ENCODE measurements around the gene CHCHD1. TPM values are rescaled to one million over a fixed set of nuclear protein-coding genes. Genes with fewer than 3 reads are reported as not detected.
"Not testable (repeated sequence)": the region's sequence is repeated elsewhere in the genome, so short reads cannot be mapped to it uniquely, and the experiment has no call there.

The CHCHD1 gene
- total RNA-seq, 1 donor from 2014 or later = 19.4 TPM

DNA sequence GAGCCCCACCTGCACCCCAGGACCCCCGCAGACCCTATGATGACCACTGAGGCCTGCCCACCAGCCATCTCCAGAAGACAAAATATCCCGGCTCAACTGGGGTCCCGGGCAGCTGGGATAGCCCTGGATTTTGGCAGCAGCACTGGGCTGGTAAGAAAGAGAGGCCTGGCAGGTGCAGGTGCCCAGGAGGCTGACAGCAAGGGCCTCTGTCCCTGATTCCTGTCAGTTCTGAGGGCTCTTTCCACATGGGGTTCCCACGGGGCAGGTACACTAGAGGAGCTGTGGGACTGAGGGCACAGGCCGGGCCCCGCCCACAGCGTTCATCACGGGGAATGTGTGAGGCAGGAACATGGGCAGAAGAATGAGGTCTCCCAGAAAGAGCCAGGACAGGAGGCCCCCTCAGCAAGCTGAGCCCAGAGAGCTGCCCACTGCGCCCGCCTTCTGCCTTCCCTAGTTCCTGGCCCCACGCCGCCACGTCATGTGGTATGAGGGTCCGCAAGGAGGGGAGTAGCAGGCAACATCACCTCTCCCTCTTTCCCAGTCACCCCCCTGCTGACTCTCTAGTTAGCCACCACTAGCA is 42.4 kb downstream of the CHCHD1 start:
- no peak overlapping the region for H3K4me3 ChIP-seq
- TF ChIP-seq, protein P1, sequence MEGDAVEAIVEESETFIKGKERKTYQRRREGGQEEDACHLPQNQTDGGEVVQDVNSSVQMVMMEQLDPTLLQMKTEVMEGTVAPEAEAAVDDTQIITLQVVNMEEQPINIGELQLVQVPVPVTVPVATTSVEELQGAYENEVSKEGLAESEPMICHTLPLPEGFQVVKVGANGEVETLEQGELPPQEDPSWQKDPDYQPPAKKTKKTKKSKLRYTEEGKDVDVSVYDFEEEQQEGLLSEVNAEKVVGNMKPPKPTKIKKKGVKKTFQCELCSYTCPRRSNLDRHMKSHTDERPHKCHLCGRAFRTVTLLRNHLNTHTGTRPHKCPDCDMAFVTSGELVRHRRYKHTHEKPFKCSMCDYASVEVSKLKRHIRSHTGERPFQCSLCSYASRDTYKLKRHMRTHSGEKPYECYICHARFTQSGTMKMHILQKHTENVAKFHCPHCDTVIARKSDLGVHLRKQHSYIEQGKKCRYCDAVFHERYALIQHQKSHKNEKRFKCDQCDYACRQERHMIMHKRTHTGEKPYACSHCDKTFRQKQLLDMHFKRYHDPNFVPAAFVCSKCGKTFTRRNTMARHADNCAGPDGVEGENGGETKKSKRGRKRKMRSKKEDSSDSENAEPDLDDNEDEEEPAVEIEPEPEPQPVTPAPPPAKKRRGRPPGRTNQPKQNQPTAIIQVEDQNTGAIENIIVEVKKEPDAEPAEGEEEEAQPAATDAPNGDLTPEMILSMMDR (IDR thresholded peaks at IDR 0.05) = no peak
- H3K27ac ChIP-seq = no peak overlapping the region
- H3K36me3 ChIP-seq = peaks cover 45% of the 10 kb centered on the region
- no peak for ATAC-seq
- intact Hi-C loops (cut with DNase I) = no loop called here
- peaks cover under 1% of the 10 kb centered on the region for H3K4me1 ChIP-seq
- DNase-seq = no peak
- H3K9me3 ChIP-seq = no peaks in the 10 kb centered on the region
- H3K27me3 ChIP-seq = no peaks in the 10 kb centered on the region

- H3K9me3 ChIP-seq = no peaks in the 10 kb centered on the region
- H3K27me3 ChIP-seq = no peaks in the 10 kb centered on the region
- no peak overlapping the region for H3K27ac ChIP-seq
- TF ChIP-seq, protein P1 (IDR thresholded peaks at IDR 0.05) = no peak
- ATAC-seq (no peak), DNase-seq (no peak)
- H3K36me3 ChIP-seq = peaks cover 43% of the 10 kb centered on the region
- no peak overlapping the region for H3K4me3 ChIP-seq
- no peaks in the 10 kb centered on the region for H3K4me1 ChIP-seq
- intact Hi-C loops (cut with DNase I) = no loop called here
These were observed 45.7 kb downstream of the CHCHD1 start for GRCh38 chr10:73827346-73828089.

DNA sequence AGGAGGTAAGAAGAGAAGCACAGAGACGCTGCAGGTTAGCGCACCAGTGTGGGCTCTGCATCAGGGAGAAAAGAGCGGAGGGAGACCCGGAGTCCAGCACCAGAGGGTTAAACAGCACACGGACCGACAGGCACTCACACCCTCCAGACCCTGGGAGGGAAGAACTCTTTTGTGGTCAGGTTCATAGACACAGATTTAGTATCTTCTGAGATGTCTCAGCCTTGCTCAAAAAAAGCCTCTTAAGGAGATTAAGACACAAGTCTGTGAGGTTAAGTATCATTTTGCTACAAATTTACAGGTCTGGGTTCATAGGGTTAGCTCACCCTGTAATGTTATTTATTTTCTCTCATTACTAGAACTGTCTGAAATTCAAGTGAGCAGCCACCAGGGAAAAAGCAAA is 46.3 kb downstream of the CHCHD1 start:
- DNase-seq (no peak), ATAC-seq (no peak)
- Histone ChIP-seq H3K27ac (no peak overlapping the region), H3K9me3 (no peaks in the 10 kb centered on the region), H3K4me3 (no peak overlapping the region), H3K36me3 (peaks cover 43% of the 10 kb centered on the region), H3K27me3 (no peaks in the 10 kb centered on the region), H3K4me1 (no peaks in the 10 kb centered on the region)
- intact Hi-C loops (cut with DNase I) = no loop called here
- TF ChIP-seq, protein P1 (IDR thresholded peaks at IDR 0.05) = no peak

DNA sequence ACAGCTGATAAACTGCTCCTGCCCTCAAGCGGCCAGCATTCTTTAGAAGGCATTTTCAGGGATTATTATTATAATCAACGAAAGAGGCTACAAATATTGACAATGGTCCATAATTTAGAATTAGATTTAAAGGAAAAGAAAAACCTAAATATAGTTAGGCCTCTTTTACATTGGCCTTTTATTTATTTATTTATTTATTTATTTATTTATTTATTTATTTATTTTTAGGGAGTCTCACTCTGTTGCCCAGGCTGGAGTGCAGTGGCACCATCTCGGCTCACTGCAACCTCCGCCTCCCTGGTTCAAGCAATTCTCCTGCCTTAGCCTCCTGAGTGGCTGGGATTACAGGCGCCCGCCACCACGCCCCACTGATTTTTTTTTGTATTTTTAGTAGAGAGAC is 47.2 kb downstream of the CHCHD1 start:
- DNase-seq; H3K4me3 ChIP-seq; H3K27me3 ChIP-seq; H3K27ac ChIP-seq; H3K9me3 ChIP-seq; H3K4me1 ChIP-seq; intact Hi-C loops (cut with DNase I); ATAC-seq: not testable (repeated sequence)
- peaks cover 36% of the 10 kb centered on the region for H3K36me3 ChIP-seq

Other genes with a start within 250 kb of the CHCHD1 start
- gene USP54, start 190.7 kb upstream of the CHCHD1 start, total RNA-seq = 114 TPM
- gene MYOZ1, start 140.6 kb upstream of the CHCHD1 start, total RNA-seq = 5.2 TPM
- gene SYNPO2L, start 126.0 kb upstream of the CHCHD1 start, total RNA-seq = 5.9 TPM
- gene AGAP5, start 83.9 kb upstream of the CHCHD1 start, total RNA-seq = 9.8 TPM
- 71.0 TPM for gene SEC24C, start 37.7 kb upstream of the CHCHD1 start, total RNA-seq
- gene ZSWIM8, start 3.6 kb downstream of the CHCHD1 start, total RNA-seq = 117 TPM
- gene NDST2, start 29.6 kb downstream of the CHCHD1 start, total RNA-seq = 35.0 TPM
- 36.2 TPM for gene CAMK2G, start 92.5 kb downstream of the CHCHD1 start, total RNA-seq
- 16.8 TPM for gene PLAU, start 129.1 kb downstream of the CHCHD1 start, total RNA-seq
- gene VCL, start 216.1 kb downstream of the CHCHD1 start, total RNA-seq = 148 TPM

Data from upper lobe of right lung (tissue), 1 donor.